ENCODE results near the gene NFE2L3. TPM values are rescaled to one million over a fixed set of nuclear protein-coding genes. Genes with fewer than 3 reads are reported as not detected.
A peak's percentile ranks its signal among the peaks of the same experiment; 100 is the strongest.
"Not testable (repeated sequence)": the region's sequence is repeated elsewhere in the genome, so short reads cannot be mapped to it uniquely, and the experiment has no call there.

NFE2L3 gene
- total RNA-seq, 4 donors from 2014 or later = 14.1 to 36.3 (median 19.7) TPM

DNA sequence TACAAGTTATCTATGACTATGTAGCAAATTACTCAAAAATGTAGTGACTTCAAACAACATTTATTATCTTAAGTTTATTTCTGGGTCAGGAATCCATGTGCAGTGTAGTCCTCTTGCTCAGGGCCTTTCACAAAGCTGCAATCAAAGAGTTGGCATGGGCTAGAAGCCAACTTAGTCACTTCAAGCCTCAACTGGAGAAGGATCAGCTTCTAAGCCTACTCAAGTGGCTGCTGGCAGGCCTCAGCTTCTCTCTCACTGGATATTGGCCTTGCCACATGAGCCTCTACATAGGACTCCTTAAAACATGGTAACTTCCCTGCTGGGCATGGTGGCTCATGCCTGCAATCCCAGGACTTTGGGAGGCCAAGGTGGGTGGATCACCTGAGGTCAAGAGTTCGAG, 5.0 kb upstream of the NFE2L3 start:
- no peaks in the 10 kb centered on the region for H3K9me3 ChIP-seq
- no peak for DNase-seq (ENCODE audit: low spot score in 2 of 2)
- TF ChIP-seq POLR2AphosphoS5 (IDR thresholded peaks at IDR 0.05) = no peak
- no peak for TF ChIP-seq POLR2A (IDR thresholded peaks at IDR 0.05)
- TF ChIP-seq, protein P1, sequence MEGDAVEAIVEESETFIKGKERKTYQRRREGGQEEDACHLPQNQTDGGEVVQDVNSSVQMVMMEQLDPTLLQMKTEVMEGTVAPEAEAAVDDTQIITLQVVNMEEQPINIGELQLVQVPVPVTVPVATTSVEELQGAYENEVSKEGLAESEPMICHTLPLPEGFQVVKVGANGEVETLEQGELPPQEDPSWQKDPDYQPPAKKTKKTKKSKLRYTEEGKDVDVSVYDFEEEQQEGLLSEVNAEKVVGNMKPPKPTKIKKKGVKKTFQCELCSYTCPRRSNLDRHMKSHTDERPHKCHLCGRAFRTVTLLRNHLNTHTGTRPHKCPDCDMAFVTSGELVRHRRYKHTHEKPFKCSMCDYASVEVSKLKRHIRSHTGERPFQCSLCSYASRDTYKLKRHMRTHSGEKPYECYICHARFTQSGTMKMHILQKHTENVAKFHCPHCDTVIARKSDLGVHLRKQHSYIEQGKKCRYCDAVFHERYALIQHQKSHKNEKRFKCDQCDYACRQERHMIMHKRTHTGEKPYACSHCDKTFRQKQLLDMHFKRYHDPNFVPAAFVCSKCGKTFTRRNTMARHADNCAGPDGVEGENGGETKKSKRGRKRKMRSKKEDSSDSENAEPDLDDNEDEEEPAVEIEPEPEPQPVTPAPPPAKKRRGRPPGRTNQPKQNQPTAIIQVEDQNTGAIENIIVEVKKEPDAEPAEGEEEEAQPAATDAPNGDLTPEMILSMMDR (IDR thresholded peaks at IDR 0.05) = no peak
- TF ChIP-seq EP300 (IDR thresholded peaks at IDR 0.05) = no peak
- H3K36me3 ChIP-seq = no peaks in the 10 kb centered on the region
- H3K27ac ChIP-seq = no peak overlapping the region
- H3K27me3 ChIP-seq = peaks cover 5% of the 10 kb centered on the region
- no peak overlapping the region for H3K4me3 ChIP-seq
- 80% methylated on average over 1 of the region's 1 CpG for WGBS
- peaks cover 11% of the 10 kb centered on the region for H3K4me1 ChIP-seq

DNA sequence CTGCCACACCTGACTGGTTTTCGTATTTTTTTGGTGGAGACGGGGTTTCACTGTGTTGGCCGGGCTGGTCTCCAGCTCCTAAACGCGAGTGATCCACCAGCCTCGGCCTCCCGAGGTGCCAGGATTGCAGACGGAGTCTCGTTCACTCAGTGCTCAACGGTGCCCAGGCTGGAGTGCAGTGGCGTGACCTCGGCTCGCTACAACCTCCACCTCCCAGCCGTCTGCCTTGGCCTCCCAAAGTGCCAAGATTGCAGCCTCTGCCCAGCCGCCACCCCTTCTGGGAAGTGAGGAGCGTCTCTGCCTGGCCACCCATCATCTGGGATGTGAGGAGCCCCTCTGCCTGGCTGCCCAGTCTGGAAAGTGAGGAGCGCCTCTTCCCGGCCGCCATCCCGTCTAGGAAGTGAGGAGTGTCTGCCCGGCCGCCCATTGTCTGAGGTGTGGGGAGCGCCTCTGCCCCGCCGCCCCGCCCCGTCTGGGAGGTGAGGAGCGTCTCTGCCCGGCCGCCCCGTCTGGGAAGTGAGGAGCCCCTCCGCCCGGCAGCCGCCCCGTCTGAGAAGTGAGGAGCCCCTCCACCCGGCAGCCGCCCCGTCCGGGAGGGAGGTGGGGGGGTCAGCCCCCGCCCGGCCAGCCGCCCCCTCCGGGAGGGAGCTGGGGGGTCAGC, 4.2 kb upstream of the NFE2L3 start:
- H3K27ac ChIP-seq, H3K4me3 ChIP-seq, H3K36me3 ChIP-seq, H3K9me3 ChIP-seq: not testable (repeated sequence)
- peaks cover 19% of the 10 kb centered on the region for H3K4me1 ChIP-seq
- DNase-seq (ENCODE audit: low spot score in 2 of 2) = peak in 1 of 2 donors; percentile 69
- peaks cover 13% of the 10 kb centered on the region for H3K27me3 ChIP-seq
- WGBS = 87% methylated on average over 15 of the region's 43 CpGs

DNA sequence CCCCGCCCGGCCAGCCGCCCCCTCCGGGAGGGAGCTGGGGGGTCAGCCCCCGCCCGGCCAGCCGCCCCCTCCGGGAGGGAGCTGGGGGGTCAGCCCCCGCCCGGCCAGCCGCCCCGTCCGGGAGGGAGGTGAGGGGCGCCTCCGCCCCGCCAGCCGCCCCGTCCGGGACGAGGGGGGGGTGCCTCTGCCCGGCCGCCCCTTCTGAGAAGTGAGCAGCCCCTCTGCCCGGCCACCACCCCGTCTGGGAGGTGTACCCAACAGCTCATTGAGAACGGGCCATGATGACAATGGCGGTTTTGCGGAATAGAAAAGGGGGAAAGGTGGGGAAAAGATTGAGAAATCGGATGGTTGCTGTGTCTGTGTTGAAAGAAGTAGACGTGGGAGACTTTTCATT, 3.7 kb upstream of the NFE2L3 start:
- peak in 1 of 2 donors; percentile 21 for DNase-seq (ENCODE audit: low spot score in 2 of 2)
- H3K27me3 ChIP-seq = peaks cover 18% of the 10 kb centered on the region
- not testable (repeated sequence) for H3K27ac ChIP-seq, H3K36me3 ChIP-seq, H3K4me3 ChIP-seq, H3K9me3 ChIP-seq
- WGBS = 91% methylated on average over 13 of the region's 29 CpGs
- H3K4me1 ChIP-seq = peaks cover 24% of the 10 kb centered on the region

DNA sequence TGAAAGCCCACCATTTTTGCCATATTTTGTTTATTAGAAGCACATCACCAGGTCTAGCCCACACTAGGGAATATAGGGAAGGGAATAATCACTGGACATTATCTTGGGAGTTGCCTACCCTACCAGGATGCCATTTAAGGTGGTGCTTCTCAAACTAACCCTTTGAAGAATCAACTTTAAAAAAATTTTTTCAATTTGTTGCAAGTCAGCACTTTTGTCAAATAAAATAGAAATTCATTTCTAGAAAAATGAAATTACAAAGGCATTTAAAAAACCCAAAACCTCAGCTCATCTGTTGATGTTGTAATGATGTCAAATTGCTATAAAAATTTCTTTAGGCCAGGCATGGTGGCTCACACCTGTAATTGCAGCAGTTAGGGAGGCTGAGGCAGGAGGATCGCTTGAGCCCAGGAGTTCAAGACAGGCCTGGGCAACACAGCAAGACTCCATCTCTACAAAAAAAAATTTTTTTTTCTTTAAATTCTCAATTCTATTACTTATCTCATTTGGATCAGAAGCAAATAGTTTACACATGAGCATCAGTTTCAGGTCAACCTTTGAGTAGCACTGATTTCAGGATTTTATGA, 2.5 kb upstream of the NFE2L3 start:
- no peak for TF ChIP-seq POLR2AphosphoS5 (IDR thresholded peaks at IDR 0.05)
- TF ChIP-seq, protein P1 (IDR thresholded peaks at IDR 0.05) = no peak
- TF ChIP-seq EP300 (IDR thresholded peaks at IDR 0.05) = no peak
- TF ChIP-seq POLR2A (IDR thresholded peaks at IDR 0.05) = no peak

DNA sequence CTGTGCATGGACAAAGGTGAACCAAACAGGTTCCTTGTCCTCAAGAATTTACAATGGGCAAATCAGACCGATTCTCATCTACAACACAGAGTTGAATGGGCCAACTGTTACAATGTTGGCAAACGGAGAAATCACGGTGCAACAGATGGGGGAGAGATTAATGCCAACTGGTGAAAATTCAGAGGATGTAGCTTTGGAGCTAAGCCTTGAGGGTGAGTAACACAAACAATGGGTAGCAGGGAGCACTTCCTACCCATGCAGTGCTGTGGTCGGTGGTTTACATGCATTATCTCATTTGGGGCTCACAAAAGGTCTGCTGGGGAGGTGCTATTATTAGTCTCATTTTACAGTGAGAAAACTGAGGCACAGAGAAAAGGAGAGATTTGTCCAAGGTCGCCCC, 902 bp upstream of the NFE2L3 start:
- Histone ChIP-seq H3K4me1 (peaks cover 45% of the 10 kb centered on the region), H3K27ac (no peak overlapping the region), H3K9me3 (no peaks in the 10 kb centered on the region), H3K36me3 (no peaks in the 10 kb centered on the region), H3K27me3 (peaks cover 18% of the 10 kb centered on the region), H3K4me3 (no peak overlapping the region)
- WGBS = 59% methylated on average over 5 of the region's 5 CpGs
- TF ChIP-seq EP300 (IDR thresholded peaks at IDR 0.05) (no peak), POLR2A (IDR thresholded peaks at IDR 0.05) (no peak), POLR2AphosphoS5 (IDR thresholded peaks at IDR 0.05) (no peak)
- TF ChIP-seq, protein P1 (IDR thresholded peaks at IDR 0.05) = no peak
- no peak for DNase-seq (ENCODE audit: low spot score in 2 of 2)

More for the DNA sequence above, 2.5 kb upstream of the NFE2L3 start:
- Histone ChIP-seq H3K36me3 (no peaks in the 10 kb centered on the region), H3K9me3 (no peaks in the 10 kb centered on the region), H3K27me3 (peaks cover 18% of the 10 kb centered on the region), H3K27ac (no peak overlapping the region), H3K4me3 (no peak overlapping the region), H3K4me1 (peaks cover 31% of the 10 kb centered on the region)
- WGBS = 91% methylated on average over 1 of the region's 1 CpG
- DNase-seq (ENCODE audit: low spot score in 2 of 2) = no peak

DNA sequence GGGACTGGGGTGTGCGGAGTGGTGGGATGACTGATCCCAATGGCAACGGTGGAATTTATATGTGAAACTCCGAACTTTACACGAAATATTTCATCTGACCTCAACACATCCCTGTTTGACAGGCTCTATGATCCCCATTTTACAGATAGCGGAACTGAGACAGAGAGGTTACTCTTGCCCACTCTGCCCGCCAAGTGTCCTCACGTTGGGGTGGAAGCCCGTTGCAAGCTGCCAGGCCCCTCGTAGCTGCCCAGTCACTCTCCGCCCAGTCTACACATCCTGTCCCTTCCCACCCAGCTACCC, 397 bp upstream of the NFE2L3 start:
- TF ChIP-seq, protein P1 (IDR thresholded peaks at IDR 0.05) = no peak
- no peak for TF ChIP-seq POLR2A (IDR thresholded peaks at IDR 0.05)
- TF ChIP-seq POLR2AphosphoS5 (IDR thresholded peaks at IDR 0.05) = no peak
- no peak for TF ChIP-seq EP300 (IDR thresholded peaks at IDR 0.05)
- H3K4me3 ChIP-seq = peak overlapping the region; percentile 75
- no peaks in the 10 kb centered on the region for H3K9me3 ChIP-seq
- H3K4me1 ChIP-seq = peaks cover 50% of the 10 kb centered on the region
- no peaks in the 10 kb centered on the region for H3K36me3 ChIP-seq
- H3K27me3 ChIP-seq = peaks cover 18% of the 10 kb centered on the region
- 67% methylated on average over 10 of the region's 10 CpGs for WGBS
- H3K27ac ChIP-seq = peak overlapping the region; percentile 62
- no peak for DNase-seq (ENCODE audit: low spot score in 2 of 2)

DNA sequence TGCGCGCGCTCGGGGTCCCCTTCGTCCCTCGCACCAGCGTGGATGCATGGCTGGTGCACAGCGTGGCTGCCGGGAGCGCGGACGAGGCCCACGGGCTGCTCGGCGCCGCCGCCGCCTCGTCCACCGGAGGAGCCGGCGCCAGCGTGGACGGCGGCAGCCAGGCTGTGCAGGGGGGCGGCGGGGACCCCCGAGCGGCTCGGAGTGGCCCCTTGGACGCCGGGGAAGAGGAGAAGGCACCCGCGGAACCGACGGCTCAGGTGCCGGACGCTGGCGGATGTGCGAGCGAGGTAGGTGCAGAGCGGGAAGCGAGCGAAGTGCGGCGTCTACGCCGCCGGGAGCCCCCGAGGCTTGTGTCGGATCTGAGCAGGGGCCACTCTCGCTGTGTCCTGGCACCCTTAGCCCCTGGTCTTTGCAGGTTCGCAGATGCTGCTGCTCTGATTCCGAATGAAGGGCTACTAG, 813 bp downstream of the NFE2L3 start:
- peaks cover 50% of the 10 kb centered on the region for H3K4me1 ChIP-seq
- H3K9me3 ChIP-seq; DNase-seq (ENCODE audit: low spot score in 2 of 2); H3K36me3 ChIP-seq: not testable (repeated sequence)
- H3K27ac ChIP-seq = peak overlapping the region; percentile 62
- peak overlapping the region; percentile 75 for H3K4me3 ChIP-seq
- peaks cover 18% of the 10 kb centered on the region for H3K27me3 ChIP-seq
- no CpG with 5 or more reads among the region's 54 CpGs for WGBS

Data from suprapubic skin (tissue), 4 donors.